Lung (tissue), 12 donors: ENCODE results near the gene LDLR. TPM values are rescaled to one million over a fixed set of nuclear protein-coding genes. Genes with fewer than 3 reads are reported as not detected.

Source experiments
- ATAC-seq: fragments of 200-7000 bp; cut with Tn5 transposase; one replicate; pipeline ENCODE4 v1.9.1; 2020; ENCODE audit warnings: moderate number of reproducible peaks; ENCODE audit not compliant: insufficient read depth, low FRiP score
- DNase-seq, 3 donors: peaks; one replicate each; pipeline ENCODE4 v3.0.0-alpha.2; 2013 to 2017
- H3K27ac ChIP-seq, 2 donors: one replicate each; pipeline ENCODE4 v1.5.1; 2013; ENCODE audit warnings: mild to moderate bottlenecking in 2 of 2, moderate library complexity in 2 of 2, control low read depth in 1 of 2, inconsistent platforms in 1 of 2, low read depth in 1 of 2, low read length in 1 of 2
- H3K27me3 ChIP-seq, 3 donors: one replicate each; pipeline ENCODE4 v1.5.1; 2013; ENCODE audit warnings: low read length in 2 of 3; ENCODE audit not compliant: control insufficient read depth in 3 of 3, insufficient read depth in 3 of 3
- H3K36me3 ChIP-seq, 4 donors: one replicate each; pipeline ENCODE4 v1.5.1; 2013; ENCODE audit warnings: low read length in 4 of 4, mild to moderate bottlenecking in 1 of 4, moderate library complexity in 1 of 4; ENCODE audit not compliant: control insufficient read depth in 4 of 4, insufficient read depth in 4 of 4
- H3K4me1 ChIP-seq, 5 donors: one replicate each; pipeline ENCODE4 v1.5.1; 2013; ENCODE audit warnings: low read length in 5 of 5, mild to moderate bottlenecking in 2 of 5, moderate library complexity in 1 of 5; ENCODE audit not compliant: control insufficient read depth in 5 of 5, insufficient read depth in 5 of 5
- H3K4me3 ChIP-seq: one replicate; pipeline ENCODE4 v1.5.1; 2013; ENCODE audit warnings: mild to moderate bottlenecking, control low read depth, moderate library complexity
- H3K9ac ChIP-seq, 2 donors: one replicate each; pipeline ENCODE4 v1.5.1; 2013; ENCODE audit warnings: low read length in 2 of 2, control low read depth in 1 of 2; ENCODE audit not compliant: insufficient read depth in 1 of 2
- H3K9me3 ChIP-seq, 4 donors: one replicate each; pipeline ENCODE4 v1.5.1; 2013; ENCODE audit warnings: low read length in 3 of 4, mild to moderate bottlenecking in 1 of 4, moderate library complexity in 1 of 4; ENCODE audit not compliant: control insufficient read depth in 4 of 4, insufficient read depth in 3 of 4
- CTCF ChIP-seq: IDR thresholded peaks from 2 replicates; pipeline ENCODE4 v1.5.1; 2012; ENCODE audit warnings: mild to moderate bottlenecking; ENCODE audit errors: control extremely low read depth, extremely low read depth
- WGBS, 2 donors: extraction: QIAGEN DNeasy Blood & Tissue Kit; methylation state at CpG; one replicate each; pipeline ENCODE4 v1.1.7; 2013; 5-methylcytosine and 5-hydroxymethylcytosine counted together
- polyA plus RNA-seq, 2 donors: library from polyadenylated mRNA; stranded (reverse); fragments of 200-250 nt; gene quantifications; one replicate each; pipeline ENCODE4 v1.2.1, GENCODE V29; 2013
- total RNA-seq, 2 donors: library from RNA; depleted of rRNA in 1 of 2; stranded (reverse); fragments of >200 nt in 1 of 2; gene quantifications; one replicate each; pipeline ENCODE4 v1.2.1, GENCODE V29; 2014 to 2021
- donor health status: control.
- donor health status: control.
- donor health status: Bipolar disorder and iron deficiency.
- donor health status: healthy.
- donor health status: DM: yes; HTN: yes; CAD: no.

Gene LDLR
- total and polyA plus RNA-seq, 4 donors: 52.1 to 271 (median 201) TPM

GRCh38 chr19:11171144-11171543, 81.9 kb downstream of the LDLR start:
- no peaks in the 10 kb centered on the region for H3K27me3 ChIP-seq
- 79 to 88% methylated on average over 5 of the region's 5 CpGs for WGBS, 2 donors
- peaks cover 16 to 66% (median 61%) of the 10 kb centered on the region in 4 donors for H3K36me3 ChIP-seq
- TF ChIP-seq CTCF: no peak
- H3K4me3 ChIP-seq: no peak overlapping the region
- no peaks in the 10 kb centered on the region for H3K9me3 ChIP-seq
- no peak overlapping the region for H3K9ac ChIP-seq
- DNase-seq (no peak), ATAC-seq (no peak)
- no peak overlapping the region for H3K27ac ChIP-seq
- peaks cover 0 to 6% (median 2%) of the 10 kb centered on the region in 5 donors for H3K4me1 ChIP-seq

GRCh38 chr19:11172576-11172975, 83.3 kb downstream of the LDLR start:
- Histone ChIP-seq H3K27ac (peak overlapping the region in 1 of 2 donors; percentile 1), H3K27me3 (no peaks in the 10 kb centered on the region), H3K9ac (no peak overlapping the region), H3K4me3 (no peak overlapping the region), H3K9me3 (no peaks in the 10 kb centered on the region), H3K36me3 (peaks cover 20 to 69% (median 63%) of the 10 kb centered on the region in 4 donors), H3K4me1 (peaks cover 0 to 2% (median 0%) of the 10 kb centered on the region in 5 donors)
- no peak for ATAC-seq
- no peak for TF ChIP-seq CTCF
- WGBS, 2 donors: 91 to 92% methylated on average over 6 of the region's 6 CpGs
- DNase-seq: no peak

GRCh38 chr19:11173516-11174155, 84.4 kb downstream of the LDLR start:
- Histone ChIP-seq H3K27ac (no peak overlapping the region), H3K4me1 (no peaks in the 10 kb centered on the region), H3K36me3 (peaks cover 13 to 66% (median 64%) of the 10 kb centered on the region in 4 donors), H3K4me3 (no peak overlapping the region), H3K27me3 (no peaks in the 10 kb centered on the region), H3K9me3 (no peaks in the 10 kb centered on the region), H3K9ac (no peak overlapping the region)
- DNase-seq: no peak
- 80 to 82% methylated on average over 8 of the region's 8 CpGs for WGBS, 2 donors
- ATAC-seq: no peak
- TF ChIP-seq CTCF: no peak

GRCh38 chr19:11174336-11174735, 85.1 kb downstream of the LDLR start:
- H3K36me3 ChIP-seq: peaks cover 11 to 63% (median 62%) of the 10 kb centered on the region in 4 donors
- H3K4me1 ChIP-seq: peaks cover 0 to 2% (median 0%) of the 10 kb centered on the region in 5 donors
- no peak for ATAC-seq
- H3K4me3 ChIP-seq: no peak overlapping the region
- no peak for TF ChIP-seq CTCF
- no peak overlapping the region for H3K27ac ChIP-seq
- DNase-seq: no peak
- H3K27me3 ChIP-seq: no peaks in the 10 kb centered on the region
- H3K9me3 ChIP-seq: no peaks in the 10 kb centered on the region
- WGBS, 2 donors: 96 to 97% methylated on average over 27 of the region's 27 CpGs
- no peak overlapping the region for H3K9ac ChIP-seq
